Measurements from ENCODE around the gene PTPRK.

DNA sequence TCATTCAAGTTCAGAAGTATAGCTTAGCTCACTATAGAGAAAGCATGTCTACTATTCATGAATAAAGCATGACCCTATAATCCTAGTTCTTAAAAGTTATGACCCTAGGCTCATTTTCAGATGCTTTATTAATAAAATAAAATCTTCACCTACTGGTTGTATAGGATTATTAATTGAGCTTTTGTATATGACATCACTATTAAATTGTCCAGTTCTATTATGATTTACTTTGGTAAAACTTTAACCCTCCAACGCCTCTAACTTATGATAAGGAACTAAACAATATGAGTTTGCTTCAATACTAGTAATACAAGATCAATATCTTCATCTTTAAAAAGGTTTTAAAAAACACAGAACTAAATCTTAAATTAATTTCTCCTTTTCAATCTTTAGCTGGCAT is 356.1 kb downstream of the PTPRK start:
- no peak for TF ChIP-seq SP1 (IDR thresholded peaks at IDR 0.05; ENCODE audit: low read depth)
- TF ChIP-seq, protein P1, sequence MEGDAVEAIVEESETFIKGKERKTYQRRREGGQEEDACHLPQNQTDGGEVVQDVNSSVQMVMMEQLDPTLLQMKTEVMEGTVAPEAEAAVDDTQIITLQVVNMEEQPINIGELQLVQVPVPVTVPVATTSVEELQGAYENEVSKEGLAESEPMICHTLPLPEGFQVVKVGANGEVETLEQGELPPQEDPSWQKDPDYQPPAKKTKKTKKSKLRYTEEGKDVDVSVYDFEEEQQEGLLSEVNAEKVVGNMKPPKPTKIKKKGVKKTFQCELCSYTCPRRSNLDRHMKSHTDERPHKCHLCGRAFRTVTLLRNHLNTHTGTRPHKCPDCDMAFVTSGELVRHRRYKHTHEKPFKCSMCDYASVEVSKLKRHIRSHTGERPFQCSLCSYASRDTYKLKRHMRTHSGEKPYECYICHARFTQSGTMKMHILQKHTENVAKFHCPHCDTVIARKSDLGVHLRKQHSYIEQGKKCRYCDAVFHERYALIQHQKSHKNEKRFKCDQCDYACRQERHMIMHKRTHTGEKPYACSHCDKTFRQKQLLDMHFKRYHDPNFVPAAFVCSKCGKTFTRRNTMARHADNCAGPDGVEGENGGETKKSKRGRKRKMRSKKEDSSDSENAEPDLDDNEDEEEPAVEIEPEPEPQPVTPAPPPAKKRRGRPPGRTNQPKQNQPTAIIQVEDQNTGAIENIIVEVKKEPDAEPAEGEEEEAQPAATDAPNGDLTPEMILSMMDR (IDR thresholded peaks at IDR 0.05 in 2 of 3, conservative IDR thresholded peaks at IDR 0.05 in 1 of 3; ENCODE audit: borderline replicate concordance in 1 of 3, insufficient read depth in 1 of 3, low read depth in 2 of 3, low read length in 2 of 3): no peak
- no peak for TF ChIP-seq JUND (IDR thresholded peaks at IDR 0.05)
- TF ChIP-seq RAD21 (IDR thresholded peaks at IDR 0.05; ENCODE audit: low read depth): no peak
- no peak for TF ChIP-seq POLR2A (IDR thresholded peaks at IDR 0.05; ENCODE audit: borderline replicate concordance, extremely low read depth, insufficient read depth, insufficient read length)
